Body of pancreas (tissue), 4 donors: Measurements from ENCODE around the gene ASTN2.

Source experiments
- CTCF ChIP-seq, 7 experiments: fragments of 450-650 bp in 4 of 7; fragments of 200-600 bp in 3 of 7; sonication (generic) in 3 of 7; IDR thresholded peaks; one replicate each; pipeline ENCODE4 v1.5.1; 2016 to 2019; ENCODE audit warnings: antibody characterized with exemption in 7 of 7
- POLR2A ChIP-seq, 3 donors: fragments of 450-650 bp; IDR thresholded peaks; one replicate each; pipeline ENCODE4 v1.6.1; 2016; ENCODE audit warnings: antibody characterized with exemption in 3 of 3, mild to moderate bottlenecking in 2 of 3

- TF ChIP-seq CTCF (IDR thresholded peaks at IDR 0.05) (no peak), POLR2A (IDR thresholded peaks at IDR 0.05) (no peak)
Observed at GRCh38 chr9:116635908-116636307, 778.9 kb downstream of the ASTN2 start.
